HG03457 (cell line): ENCODE data around the gene TP53I13.

Experiments
- ATAC-seq: cut with Tn5 transposase; IDR thresholded peaks from one replicate; pipeline ENCODE4 v1.9.1; 2021; ENCODE audit warnings: moderate number of reproducible peaks; ENCODE audit not compliant: unreplicated experiment

The TP53I13 gene

DNA sequence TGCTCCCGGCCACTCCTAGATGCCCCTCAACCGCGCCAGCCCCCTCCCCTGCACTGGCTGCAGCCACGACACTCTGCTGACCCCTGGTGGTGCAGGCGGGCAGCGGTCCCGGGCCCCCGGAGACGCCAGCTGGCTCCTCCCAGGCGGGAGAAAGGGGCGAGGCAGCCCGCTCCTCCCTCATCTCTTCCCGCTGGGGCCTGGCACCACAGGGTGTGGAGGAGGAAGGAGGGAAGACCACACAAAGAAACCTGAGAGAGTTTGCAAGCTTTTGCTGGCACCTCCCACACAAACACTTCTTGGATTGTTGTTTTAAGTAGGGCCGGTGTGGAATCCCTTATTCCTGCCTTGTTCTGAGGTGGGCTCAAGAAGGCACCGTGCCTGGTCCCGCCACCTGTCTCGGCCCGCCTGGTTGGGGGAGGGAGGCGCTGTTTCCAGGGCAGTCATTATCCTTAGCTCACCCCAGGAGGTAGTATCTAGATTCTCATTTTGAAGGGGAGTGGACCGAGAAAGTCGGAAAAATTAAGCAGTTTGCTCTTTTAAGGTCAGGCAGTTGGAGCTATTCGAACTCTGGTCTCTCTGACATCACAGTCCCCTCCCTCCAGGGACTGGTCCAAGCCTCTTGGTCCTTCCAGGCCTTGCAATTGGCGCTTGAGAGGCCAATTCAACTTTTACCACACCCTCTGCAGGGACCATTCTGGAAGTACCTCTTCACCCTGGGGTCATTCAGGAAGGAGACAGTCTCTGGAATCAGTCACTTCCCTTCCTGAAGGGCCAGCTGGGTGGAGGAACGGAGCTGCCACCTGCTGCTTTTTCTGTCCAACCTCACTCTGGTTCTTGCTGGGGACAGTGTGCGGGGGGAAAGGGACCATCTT, 23.5 kb downstream of the TP53I13 start:
- no peak for ATAC-seq

DNA sequence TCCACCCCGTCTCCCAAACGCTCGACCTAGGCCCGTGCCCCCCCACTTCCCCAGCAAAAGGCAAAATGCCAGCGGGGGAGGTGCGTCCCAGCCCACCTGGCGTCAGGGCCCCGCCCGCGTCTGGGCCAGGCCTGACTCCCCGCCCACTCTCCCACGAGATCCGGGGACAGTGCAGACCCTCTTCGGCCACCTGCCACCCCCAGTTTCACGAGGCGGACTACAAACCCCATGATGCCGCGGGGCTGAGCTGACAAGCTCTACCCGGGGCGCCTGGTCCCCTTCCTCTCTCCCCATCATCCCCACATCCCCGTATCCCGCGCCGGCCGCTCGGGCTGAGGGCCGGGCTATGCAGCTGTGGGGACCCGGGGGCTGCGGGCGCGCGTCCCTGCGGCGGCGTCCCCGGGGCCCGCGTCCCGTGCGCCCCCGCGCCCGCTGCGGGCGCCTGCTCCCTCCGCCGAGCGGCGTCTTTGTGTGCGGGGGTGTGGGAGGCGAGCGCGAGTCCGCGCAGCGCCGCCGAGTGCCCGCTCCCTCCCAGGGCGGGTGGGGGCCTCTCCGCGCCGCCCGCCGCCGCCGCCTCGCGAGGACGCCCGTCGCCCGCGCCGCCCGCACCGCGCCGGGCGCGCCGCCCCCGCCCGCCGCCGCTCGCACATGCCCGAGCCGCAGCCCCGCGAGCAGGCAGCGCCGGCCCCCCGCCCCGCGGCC, 24.5 kb downstream of the TP53I13 start, which contains the start of gene ANKRD13B:
Gene ANKRD13B (plus strand): TSS at position 283 of the 702 bp plus-strand sequence. CDS start 490 bp downstream, outside the sequence.
- ATAC-seq: no peak

DNA sequence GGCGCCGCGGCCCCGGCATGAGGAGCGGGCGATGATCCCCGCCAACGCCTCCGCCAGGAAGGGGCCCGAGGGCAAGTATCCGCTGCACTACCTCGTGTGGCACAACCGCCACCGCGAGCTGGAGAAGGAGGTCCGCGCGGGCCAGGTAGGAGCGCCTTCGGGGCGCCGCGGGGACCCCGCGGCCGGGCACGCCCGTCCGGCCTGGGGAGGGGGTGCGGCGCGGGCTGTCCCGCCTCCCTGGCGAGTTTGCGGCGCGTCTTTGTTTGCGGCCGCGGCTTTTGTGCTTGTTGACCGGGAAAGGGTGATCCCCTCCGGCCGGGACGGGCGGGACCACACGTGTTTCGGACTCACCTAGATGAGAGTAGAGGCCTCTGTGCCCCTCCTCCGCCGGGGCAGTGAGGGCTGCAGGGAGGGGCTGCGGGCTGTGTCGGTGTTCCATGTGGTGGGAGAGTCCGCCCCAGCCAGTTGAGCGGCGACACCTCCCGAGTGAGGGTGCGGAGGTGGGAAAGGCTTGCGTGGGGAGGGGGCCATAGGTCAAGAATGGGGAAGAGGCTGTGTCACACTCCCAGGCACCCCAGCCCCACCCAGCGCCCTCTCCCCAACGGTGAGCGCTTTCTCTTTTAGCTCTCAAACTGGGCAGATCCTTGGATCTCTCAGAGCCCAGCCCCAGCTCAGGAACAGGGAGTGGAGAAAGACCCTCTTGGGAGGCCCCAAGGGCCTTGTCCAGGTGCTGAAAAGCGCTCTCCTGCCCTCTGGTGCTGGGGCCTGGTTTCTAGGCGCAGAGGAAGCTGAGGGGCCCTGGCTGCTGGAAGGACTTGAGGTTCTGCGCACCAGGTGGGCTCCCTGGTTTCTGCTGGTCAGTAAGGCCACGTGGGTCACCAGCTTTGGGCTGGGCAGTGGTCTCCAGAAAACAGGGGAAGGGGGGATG, 25.4 kb downstream of the TP53I13 start:
- no peak for ATAC-seq

DNA sequence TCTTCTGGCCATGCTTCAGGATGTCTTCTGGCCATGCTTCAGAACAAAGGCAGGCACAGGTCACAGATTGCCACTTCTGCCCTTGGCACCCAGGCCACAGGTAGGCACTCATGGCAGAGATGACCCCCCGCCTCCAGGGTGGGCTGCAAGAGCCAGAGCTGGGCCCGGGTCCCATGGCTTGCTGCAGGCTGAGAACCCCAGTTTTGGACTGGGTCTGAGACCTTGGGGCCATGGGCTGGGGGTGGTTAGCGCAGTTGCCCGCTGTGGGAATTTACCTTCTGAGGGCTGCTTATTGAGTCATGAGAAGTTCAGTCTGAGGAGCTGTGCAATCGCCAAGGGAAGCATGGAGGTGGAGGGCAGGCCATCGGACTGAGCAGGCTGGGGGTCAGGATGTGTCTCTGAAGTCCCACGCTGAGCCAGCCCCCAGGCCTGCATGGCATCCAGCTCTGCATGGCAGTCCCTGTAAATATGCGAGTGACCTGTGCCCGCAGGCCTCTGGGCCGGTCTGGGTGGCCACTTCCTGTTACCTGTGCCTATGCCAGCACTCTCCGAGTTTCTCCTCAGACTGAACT, 26.1 kb downstream of the TP53I13 start:
- no peak for ATAC-seq

DNA sequence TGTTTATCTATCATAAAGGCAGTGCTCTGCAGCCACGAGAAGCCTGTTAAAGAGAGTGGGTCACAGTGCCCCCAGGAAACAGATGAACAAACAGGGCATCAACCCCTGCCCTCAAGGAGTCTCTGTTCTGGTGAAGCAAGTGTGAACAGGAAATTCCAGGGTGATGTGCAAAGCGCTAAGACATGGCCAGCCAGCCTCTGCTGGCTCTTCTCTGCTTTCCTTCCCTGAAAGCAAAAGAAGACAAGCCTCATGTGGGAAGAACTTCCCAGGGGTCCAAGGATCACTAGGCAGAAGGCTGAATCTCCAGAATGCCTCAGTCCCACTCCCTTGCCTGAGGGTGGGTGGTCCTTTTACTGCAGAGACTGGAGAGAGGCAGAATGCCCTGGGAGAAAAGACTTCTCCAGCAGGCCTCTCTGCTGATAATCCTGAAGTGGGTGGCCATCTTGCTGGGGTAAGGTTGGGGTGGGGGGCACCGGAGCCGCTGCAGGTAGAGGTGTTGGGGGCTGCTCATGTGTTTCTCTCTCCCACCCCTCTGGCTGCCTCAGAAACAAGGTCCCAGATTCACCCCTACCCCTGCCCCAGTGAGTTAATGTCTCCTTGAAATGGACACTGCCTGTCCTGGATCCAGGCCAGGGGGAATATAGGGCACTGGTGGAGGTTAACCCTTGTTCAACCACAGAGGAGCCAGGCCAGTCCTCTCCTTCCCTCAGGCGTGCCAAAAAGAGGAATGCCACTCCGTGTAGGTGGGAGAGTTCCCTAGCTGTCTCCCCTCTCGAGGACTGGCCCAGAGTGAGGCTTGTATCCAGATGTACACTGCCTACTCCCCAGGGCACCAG, 26.8 kb downstream of the TP53I13 start:
- no peak for ATAC-seq

- ATAC-seq: no peak
Observed at GRCh38 chr17:29595943-29596774, 27.7 kb downstream of the TP53I13 start.

DNA sequence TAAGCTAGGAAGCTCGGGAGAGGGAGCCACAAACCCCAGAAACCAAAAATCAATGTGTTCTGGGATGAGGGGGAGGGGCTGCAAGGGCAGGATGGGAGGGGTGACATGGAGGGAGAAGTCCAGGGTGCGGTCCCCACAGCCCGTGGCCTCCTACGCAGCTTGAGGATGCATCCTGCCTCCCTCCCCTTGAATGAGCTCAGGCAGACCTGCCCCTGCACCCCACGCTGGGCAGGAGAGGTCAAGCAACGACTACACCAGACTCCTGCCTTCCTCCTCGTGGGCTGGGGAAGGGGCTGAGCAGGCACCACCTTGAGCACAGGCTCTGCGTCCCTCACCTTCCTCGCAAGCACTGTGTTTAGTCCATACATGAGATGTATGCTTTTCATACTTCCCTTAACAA, 28.3 kb downstream of the TP53I13 start:
- no peak for ATAC-seq

GRCh38 chr17:29597361-29598172, 29.1 kb downstream of the TP53I13 start:
- ATAC-seq: no peak

GRCh38 chr17:29603109-29603674, 34.7 kb downstream of the TP53I13 start:
- no peak for ATAC-seq

DNA sequence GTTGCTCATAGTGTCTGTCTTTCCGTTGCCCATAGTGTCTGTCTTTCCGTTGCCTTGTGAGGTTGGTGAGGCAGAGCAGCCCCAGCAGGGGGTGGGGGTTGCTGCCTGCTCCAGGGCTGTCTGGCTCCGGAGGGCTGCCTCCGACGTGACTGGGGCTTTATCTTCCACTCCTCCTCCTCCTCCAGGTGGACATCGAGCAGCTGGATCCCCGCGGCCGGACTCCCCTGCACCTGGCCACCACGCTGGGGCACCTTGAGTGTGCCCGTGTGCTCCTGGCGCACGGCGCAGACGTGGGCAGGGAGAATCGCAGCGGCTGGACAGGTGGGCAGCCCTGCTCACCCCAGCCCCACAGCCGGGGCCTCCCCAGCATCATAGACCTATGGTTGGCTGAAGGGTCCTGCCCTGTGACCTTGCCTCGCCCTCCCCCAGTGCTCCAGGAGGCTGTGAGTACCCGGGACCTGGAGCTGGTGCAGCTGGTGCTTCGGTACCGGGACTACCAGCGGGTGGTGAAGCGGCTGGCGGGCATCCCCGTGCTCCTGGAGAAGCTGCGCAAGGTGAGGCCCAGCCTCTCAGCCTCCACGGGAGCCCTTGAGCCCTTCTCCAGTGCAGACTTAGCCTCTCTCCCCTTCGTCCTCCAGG, 39.2 kb downstream of the TP53I13 start:
- no peak for ATAC-seq

- ATAC-seq: no peak
Observed at GRCh38 chr17:29608986-29609385, 40.5 kb downstream of the TP53I13 start.

GRCh38 chr17:29610395-29610794, 41.9 kb downstream of the TP53I13 start:
- no peak for ATAC-seq

- no peak for ATAC-seq
Observed at GRCh38 chr17:29611351-29612093, 43.0 kb downstream of the TP53I13 start.

GRCh38 chr17:29612094-29612403, 43.5 kb downstream of the TP53I13 start:
- ATAC-seq: no peak

- ATAC-seq: no peak
Observed at GRCh38 chr17:29612404-29613280, 44.1 kb downstream of the TP53I13 start.

DNA sequence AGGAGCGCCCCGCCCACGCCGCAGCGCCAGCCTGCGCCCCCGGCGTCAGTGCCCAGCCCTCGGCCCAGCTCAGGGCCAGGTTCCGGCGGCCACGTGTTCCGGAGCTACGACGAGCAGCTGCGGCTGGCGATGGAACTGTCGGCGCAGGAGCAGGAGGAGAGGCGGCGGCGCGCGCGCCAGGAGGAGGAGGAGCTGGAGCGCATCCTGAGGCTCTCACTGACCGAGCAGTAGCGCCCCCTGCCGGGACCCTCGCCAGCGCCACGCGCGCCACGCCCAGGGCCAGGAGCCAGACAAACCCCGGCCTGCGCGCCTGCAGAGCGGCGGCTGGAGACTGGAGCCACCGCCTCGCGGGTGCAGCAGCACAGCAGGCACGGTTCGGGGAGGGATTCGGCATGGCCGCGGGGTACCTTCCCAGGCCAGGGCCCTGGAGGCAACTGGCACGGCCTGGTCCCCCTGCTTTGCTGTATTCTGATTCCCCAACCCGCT, 44.9 kb downstream of the TP53I13 start:
- ATAC-seq: no peak
